ENCODE data around the gene DLST.

DNA sequence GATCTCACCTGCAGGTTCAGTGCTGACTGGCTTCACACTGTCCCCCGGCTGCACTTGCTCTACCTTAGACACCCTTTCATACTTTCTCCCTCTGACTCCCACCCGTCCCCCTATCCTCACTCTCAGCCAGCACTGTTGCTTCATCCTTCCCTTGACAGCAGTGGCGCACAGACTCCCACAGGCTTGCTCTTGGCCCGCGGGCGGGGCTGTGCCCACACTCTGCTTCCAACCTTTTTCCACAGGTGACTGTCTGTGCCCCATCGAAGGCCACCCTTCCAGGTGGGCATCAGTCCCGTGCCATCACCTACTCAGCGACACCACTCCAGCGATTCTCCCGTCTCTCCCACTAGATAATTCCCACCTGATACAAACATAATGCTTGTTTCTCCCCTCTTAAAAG lies 42.3 kb downstream of the DLST start:
- no peak for TF ChIP-seq EZH2phosphoT487 (IDR thresholded peaks at IDR 0.05)
- TF ChIP-seq, protein P1, sequence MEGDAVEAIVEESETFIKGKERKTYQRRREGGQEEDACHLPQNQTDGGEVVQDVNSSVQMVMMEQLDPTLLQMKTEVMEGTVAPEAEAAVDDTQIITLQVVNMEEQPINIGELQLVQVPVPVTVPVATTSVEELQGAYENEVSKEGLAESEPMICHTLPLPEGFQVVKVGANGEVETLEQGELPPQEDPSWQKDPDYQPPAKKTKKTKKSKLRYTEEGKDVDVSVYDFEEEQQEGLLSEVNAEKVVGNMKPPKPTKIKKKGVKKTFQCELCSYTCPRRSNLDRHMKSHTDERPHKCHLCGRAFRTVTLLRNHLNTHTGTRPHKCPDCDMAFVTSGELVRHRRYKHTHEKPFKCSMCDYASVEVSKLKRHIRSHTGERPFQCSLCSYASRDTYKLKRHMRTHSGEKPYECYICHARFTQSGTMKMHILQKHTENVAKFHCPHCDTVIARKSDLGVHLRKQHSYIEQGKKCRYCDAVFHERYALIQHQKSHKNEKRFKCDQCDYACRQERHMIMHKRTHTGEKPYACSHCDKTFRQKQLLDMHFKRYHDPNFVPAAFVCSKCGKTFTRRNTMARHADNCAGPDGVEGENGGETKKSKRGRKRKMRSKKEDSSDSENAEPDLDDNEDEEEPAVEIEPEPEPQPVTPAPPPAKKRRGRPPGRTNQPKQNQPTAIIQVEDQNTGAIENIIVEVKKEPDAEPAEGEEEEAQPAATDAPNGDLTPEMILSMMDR (IDR thresholded peaks at IDR 0.05) = no peak
